ENCODE measurements around the gene NMNAT2.
A peak's percentile ranks its signal among the peaks of the same experiment; 100 is the strongest.

NMNAT2 gene

GRCh38 chr1:183310753-183311479 lies 107.3 kb downstream of the NMNAT2 start:
- no peak for DNase-seq (ENCODE audit: low spot score)

DNA sequence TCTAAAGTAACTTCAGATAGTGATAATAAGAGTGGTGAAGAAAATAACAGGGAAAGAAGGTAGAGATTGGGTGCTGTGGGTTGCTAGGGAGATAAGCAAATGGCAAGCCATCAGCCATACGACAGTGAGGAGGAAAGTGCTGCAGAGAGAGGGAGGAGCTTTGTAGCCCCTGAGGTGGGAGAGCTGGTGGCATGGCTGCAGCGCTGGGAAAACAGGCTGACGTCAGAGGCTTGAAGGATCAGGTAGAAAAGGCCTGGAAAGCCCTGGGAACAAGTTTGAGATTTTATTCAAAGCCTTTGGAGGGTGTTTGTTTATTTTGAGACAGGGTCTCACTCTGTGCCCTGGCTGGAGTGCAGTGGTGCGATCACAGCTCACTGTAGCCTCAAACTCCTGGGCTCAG lies 109.5 kb downstream of the NMNAT2 start:
- DNase-seq (ENCODE audit: low spot score): no peak

DNA sequence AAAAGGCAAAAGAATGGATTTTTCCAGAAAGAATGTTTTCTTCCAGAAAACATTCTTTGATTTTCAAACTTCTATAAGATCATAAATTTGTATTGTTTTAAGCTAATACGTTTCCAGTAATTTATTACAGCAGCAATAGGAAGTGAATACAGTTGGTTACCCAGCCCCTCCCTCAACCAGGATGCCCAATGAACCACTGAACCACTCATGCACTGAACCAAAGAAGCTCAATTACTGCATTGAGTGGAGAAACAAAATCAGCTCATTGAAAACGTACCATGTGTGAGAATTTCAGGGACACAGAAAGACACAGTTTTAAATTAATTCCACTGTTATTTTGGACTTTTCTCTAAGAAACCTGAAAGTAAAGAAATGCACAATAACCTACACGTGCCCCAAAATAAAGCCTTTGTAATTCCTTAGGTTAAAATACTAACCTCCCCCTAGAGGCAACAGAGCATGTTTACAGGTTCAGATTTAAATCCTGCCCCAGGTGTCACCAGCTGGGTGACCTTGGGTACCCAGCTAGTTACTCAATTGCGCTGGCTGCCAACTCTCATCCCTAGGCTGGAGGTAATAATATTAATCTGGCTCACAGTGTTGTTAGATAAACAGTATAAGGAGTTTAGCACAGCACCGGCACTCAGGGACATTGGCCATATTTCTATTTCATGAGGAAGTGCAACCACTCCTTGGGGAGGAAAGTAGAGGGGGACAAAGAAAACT lies 111.7 kb downstream of the NMNAT2 start:
- DNase-seq (ENCODE audit: low spot score): peak; percentile 18

GRCh38 chr1:183304440-183305107 lies 113.6 kb downstream of the NMNAT2 start:
- no peak for DNase-seq (ENCODE audit: low spot score)

DNA sequence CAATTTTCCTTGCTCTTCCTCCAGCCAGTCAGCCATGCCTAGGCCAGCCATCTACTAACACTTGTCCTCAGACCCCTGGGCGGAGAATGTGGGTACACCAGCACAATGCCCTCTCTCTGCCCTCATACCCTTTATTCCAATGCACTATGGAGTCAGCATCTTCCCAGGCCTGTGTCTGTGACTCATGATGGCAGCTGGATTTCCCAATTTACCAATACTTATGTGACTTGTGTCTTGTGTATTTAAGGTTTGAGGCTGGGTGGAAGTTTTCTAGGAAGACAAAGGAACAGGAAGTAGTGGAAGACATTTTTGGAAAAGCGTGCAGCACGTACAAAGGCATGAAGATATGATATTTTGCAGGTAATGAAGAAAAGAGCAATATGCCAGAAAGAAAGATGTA lies 114.3 kb downstream of the NMNAT2 start:
- no peak for DNase-seq (ENCODE audit: low spot score)

- DNase-seq (ENCODE audit: low spot score): no peak
Observed at GRCh38 chr1:183303323-183303645, 114.9 kb downstream of the NMNAT2 start.

- no peak for DNase-seq (ENCODE audit: low spot score)
Observed at GRCh38 chr1:183302452-183303322, 115.5 kb downstream of the NMNAT2 start.

GRCh38 chr1:183301239-183301638 lies 116.9 kb downstream of the NMNAT2 start:
- no peak for DNase-seq (ENCODE audit: low spot score)

- no peak for DNase-seq (ENCODE audit: low spot score)
Observed at GRCh38 chr1:183300828-183301227, 117.4 kb downstream of the NMNAT2 start.

DNA sequence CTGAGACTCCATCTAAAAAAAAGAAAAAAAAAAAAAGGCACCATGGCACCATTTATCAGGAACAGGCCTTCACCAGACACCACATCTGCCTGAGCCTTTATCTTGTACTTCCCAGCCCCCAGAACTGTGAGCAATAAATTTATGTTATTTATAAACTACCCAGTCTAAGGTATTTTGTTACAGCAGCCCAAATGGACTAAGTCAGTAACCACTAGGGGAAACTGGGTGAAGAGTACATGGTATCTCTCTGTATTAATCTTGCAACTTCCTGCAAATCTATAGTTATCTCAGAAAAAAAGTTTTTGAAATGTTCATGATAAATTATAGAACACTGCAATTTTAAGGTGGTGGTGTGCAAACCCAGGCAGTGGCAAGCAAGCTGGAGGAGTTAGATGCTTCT lies 117.8 kb downstream of the NMNAT2 start:
- no peak for DNase-seq (ENCODE audit: low spot score)

- DNase-seq (ENCODE audit: low spot score): no peak
Observed at GRCh38 chr1:183296782-183297181, 121.4 kb downstream of the NMNAT2 start.

GRCh38 chr1:183295521-183295920 lies 122.7 kb downstream of the NMNAT2 start:
- no peak for DNase-seq (ENCODE audit: low spot score)

- no peak for DNase-seq (ENCODE audit: low spot score)
Observed at GRCh38 chr1:183293876-183294275, 124.3 kb downstream of the NMNAT2 start.

DNA sequence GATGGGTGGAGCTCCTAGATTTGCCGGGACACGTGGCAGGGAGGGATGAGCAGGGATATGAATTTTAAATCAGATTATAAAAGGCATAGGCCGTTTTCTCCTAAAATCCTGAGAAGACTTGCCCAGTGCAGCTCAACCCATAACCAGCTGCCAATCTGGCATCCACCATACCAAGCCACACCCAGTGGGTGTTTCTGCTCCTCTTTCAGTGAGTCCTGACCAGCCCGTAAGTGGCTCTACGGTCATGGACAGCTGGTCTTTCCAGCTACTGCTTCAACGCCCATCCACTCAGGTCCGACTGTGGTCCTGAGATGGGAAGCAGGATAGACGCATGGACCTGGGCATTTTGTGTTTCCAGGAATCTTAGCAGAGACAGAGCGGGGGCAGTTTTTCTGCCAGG lies 124.9 kb downstream of the NMNAT2 start:
- no peak for DNase-seq (ENCODE audit: low spot score)

GRCh38 chr1:183291802-183292514 lies 126.2 kb downstream of the NMNAT2 start:
- no peak for DNase-seq (ENCODE audit: low spot score)

DNA sequence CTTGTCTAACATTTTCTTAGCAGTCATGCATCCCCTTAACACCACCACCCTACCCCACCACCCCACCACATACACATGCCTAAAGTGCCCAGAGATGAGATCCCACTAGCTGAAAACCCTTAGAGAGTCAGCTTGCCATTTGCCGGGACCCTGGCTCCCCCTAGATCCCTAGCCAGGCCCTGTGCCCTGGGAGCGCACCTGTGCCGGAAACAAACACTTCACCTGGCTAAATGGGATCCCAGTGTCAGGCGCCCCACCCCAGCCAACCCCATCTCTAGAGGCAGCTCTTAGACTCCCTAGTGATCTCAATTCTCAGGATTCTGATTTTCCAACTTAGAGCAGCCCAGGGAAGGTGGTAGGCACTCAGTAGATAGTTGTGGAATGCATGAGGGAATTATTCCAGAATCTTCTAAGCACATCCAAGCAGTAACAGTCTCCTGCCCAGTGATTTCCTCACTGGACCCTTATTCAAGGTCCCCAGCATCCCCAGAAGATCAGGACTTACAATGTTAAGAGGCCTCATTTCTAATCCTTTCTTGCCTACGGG lies 126.9 kb downstream of the NMNAT2 start:
- DNase-seq (ENCODE audit: low spot score): no peak

- no peak for DNase-seq (ENCODE audit: low spot score)
Observed at GRCh38 chr1:183290628-183291027, 127.6 kb downstream of the NMNAT2 start.

DNA sequence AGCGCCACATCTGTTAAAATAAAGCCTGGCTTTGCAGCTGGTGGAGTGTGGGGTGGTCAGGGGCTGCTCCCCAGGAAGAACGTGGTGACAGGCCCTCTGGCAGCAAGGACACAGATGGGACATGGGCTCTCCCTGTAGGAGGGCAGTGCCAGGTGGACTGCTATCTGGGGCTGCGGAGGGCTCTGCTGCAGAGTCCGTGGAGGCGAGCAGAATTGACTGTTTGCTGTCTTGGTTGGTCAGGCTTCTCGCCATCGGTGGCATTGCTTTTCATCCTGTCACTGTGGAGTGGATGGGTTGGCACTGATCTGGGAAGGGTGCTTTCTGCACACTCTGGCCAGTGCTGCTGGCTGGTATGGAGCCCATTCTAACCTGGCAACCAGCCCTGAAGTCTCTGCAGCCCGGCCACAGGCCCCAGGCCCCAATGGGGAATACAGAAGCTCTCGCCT lies 129.1 kb downstream of the NMNAT2 start:
- no peak for DNase-seq (ENCODE audit: low spot score)

GRCh38 chr1:183288583-183288982 lies 129.6 kb downstream of the NMNAT2 start:
- no peak for DNase-seq (ENCODE audit: low spot score)

- DNase-seq (ENCODE audit: low spot score): no peak
Observed at GRCh38 chr1:183287191-183287675, 130.9 kb downstream of the NMNAT2 start.

- no peak for DNase-seq (ENCODE audit: low spot score)
Observed at GRCh38 chr1:183285746-183286145, 132.4 kb downstream of the NMNAT2 start.
